H7 (cell line): Measurements from ENCODE around the gene ZNF37A. TPM values are rescaled to one million over a fixed set of nuclear protein-coding genes. Genes with fewer than 3 reads are reported as not detected.
A peak's percentile ranks its signal among the peaks of the same experiment; 100 is the strongest.
"Not testable (repeated sequence)": the region's sequence is repeated elsewhere in the genome, so short reads cannot be mapped to it uniquely, and the experiment has no call there.

Source experiments
- DNase-seq: peaks from one replicate; pipeline ENCODE4 v3.0.0; 2012
- H3K27me3 ChIP-seq: 2 replicates; pipeline ENCODE4 v1.6.0; 2011; ENCODE audit warnings: mild to moderate bottlenecking, low read length; ENCODE audit not compliant: control insufficient read depth, insufficient read depth
- H3K36me3 ChIP-seq: replicated peaks from 2 replicates; pipeline ENCODE4 v1.5.1; 2011; ENCODE audit warnings: low read length; ENCODE audit not compliant: control insufficient read depth, insufficient read depth
- H3K4me3 ChIP-seq: 2 replicates; pipeline ENCODE4 v1.5.1; 2011; ENCODE audit warnings: low read depth, mild to moderate bottlenecking, control low read depth, low read length, moderate library complexity; ENCODE audit not compliant: insufficient read depth
- total RNA-seq: library from RNA; depleted of rRNA; stranded (reverse); fragments of >200 nt; shearing (Covaris generic); gene quantifications from 2 replicates; pipeline ENCODE4 v1.2.3, GENCODE V29; 2014

ZNF37A gene
- total RNA-seq, 1 experiment from 2014 or later, result 1.1 TPM

DNA sequence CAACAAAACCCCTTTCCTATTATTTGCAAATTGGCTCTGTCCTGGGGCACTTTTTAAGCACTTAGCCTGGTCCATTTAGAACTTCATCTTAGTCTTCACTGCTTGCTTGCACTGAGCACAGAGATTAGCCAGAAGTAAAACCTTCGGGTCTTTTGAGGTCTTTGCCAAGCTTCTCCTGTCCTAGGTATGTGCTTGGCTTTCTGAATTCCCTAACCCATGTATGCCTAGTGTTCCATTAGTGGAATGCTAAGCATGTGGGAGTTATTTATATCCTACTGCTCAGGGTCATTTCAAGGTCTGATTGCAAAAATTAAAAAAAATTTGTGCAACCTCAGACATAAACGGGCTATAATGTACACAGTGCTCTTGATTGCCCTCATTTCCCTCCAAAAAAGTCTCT lies 18.0 kb downstream of the ZNF37A start:
- Histone ChIP-seq H3K36me3 (no peaks in the 10 kb centered on the region), H3K4me3 (no peak overlapping the region), H3K27me3 (no peaks in the 10 kb centered on the region)
- DNase-seq, result no peak

DNA sequence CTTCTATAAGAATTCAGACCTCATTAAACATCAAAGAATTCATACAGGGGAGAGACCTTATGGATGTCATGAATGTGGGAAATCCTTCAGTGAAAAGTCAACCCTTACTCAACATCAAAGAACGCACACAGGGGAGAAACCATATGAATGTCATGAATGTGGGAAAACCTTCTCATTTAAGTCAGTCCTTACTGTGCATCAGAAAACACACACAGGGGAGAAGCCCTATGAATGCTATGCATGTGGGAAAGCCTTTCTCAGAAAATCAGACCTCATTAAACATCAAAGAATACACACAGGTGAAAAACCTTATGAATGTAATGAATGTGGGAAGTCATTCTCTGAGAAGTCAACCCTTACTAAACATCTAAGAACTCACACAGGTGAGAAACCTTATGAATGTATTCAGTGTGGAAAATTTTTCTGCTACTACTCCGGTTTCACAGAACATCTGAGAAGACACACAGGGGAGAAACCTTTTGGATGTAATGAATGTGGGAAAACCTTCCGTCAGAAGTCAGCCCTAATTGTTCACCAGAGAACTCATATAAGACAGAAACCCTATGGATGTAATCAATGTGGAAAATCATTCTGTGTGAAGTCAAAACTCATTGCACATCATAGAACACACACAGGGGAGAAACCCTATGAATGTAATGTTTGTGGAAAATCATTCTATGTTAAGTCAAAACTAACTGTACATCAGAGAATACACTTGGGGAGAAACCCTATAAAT lies 24.1 kb downstream of the ZNF37A start:
- no peaks in the 10 kb centered on the region; the same call in 1 of the 2 replicates for H3K36me3 ChIP-seq
- DNase-seq, result no peak
- no peak overlapping the region for H3K4me3 ChIP-seq
- no peaks in the 10 kb centered on the region for H3K27me3 ChIP-seq

DNA sequence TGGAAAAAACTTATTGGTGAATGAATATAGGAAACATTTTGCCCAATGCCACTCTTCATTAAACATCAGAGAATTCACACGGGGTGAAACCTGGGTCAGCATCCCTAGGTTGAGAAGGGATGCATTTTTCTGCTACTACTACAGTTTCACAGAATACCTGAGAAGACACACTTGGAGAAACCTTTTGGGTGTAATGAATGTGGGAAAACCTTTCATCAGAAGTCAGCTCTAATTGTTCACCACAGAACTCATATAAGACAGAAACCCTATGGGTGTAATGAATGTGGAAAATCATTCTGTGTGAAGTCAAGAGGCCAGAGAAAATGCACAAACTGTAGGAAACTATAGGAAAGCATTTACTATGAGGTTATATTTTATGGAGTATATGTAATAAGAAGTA lies 24.9 kb downstream of the ZNF37A start:
- Histone ChIP-seq H3K4me3 (no peak overlapping the region), H3K36me3 (no peaks in the 10 kb centered on the region; the same call in 1 of the 2 replicates), H3K27me3 (no peaks in the 10 kb centered on the region)
- no peak for DNase-seq

DNA sequence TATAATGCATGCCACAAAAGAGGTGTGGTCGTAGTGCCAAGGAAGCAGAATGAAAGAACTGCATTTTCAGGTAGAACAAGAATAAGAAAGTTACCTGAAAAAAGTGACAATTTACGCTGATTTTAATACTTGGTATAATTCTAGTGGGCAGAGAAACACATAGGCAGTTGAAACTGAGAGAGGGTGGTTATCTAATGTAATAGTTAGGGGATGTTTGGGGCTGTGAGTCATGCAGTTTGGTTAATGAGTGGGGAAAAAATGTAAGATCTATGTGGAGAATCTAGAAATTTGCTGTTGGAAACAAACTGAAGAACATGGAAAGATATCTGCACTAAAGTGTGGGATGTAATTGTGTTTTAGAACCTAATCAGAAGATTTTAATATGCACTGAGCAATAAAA lies 33.7 kb downstream of the ZNF37A start:
- no peaks in the 10 kb centered on the region for H3K36me3 ChIP-seq

DNA sequence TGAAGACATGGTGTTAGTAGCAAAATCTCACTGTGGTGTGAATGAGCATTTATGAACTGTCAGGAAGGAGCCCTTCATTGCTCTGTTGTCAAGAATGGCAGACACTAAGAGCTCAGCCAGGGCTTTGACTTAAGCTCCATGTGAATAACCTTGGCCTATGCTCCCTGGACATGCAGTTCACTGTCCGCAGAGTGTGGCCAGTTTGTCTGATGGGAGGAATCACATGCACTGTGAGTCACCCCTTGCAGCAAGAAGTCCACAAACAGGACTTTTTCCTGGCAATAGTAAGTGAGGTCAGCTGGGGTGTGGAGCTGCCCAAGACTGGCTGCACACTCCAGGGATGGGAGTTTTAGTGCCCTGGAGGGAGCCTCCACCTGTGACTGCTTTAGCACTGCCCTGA lies 49.5 kb downstream of the ZNF37A start:
- no peak for DNase-seq
- Histone ChIP-seq H3K36me3 (no peaks in the 10 kb centered on the region), H3K27me3 (no peaks in the 10 kb centered on the region), H3K4me3 (no peak overlapping the region)

More for the DNA sequence above, 33.7 kb downstream of the ZNF37A start:
- H3K4me3 ChIP-seq, result no peak overlapping the region
- H3K27me3 ChIP-seq, result no peaks in the 10 kb centered on the region
- no peak for DNase-seq

DNA sequence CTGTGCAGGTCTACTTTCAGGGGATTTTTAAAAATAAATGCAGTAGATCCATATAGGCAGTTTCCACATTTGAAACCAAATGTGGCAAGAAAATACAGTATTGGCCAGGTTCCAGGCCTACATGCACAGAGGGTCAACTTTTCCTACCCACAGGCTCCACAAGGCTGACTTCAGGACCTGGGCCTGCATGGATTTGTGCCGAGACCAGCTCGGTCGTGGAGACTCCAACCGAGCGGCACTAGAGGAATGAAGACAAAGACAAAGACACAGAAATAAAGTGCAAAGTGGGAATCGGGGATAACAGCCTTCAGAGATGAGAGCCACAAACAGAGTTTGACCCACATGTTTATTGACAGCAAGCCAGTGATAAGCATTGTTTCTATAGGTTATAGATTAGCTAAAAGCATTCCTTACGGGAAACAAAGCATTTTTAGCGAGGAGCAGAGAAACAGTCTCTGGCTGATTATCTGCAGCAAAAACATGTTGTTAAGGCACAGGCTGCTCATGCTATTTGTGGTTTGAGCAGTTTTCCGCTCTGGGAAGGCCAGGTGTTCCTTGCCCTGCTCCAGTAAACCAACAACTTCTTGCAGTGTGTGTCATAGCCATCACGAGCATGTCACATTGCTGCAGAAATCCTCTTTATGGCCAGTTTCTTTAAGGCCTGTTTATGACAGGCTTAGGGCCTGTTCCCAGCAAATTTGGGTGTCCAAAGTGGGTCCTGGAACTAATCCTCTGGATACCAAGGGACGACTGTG lies 52.6 kb downstream of the ZNF37A start:
- H3K27me3 ChIP-seq, result no peaks in the 10 kb centered on the region
- H3K36me3 ChIP-seq, result no peaks in the 10 kb centered on the region
- no peak for DNase-seq
- no peak overlapping the region for H3K4me3 ChIP-seq

DNA sequence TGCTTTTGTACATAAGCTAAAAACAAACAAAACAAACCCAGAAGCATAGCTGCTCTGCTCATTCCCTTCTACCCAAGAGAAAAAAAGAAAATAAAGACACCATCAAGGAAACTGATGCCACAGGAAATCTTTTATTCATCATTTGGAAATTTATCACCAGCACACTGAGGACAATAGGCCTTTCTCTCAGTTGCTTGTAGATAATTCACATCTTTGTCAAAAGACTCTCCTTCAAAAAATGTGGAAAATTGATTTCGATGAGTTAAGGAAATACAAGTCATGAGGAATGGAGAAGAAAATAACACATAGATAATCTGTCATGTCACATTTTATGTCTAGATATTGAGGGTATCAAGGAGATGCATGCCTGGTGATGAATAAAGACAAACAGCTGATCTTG lies 53.5 kb downstream of the ZNF37A start:
- H3K4me3 ChIP-seq, result no peak overlapping the region
- H3K36me3 ChIP-seq, result no peaks in the 10 kb centered on the region
- DNase-seq, result no peak
- no peaks in the 10 kb centered on the region for H3K27me3 ChIP-seq

DNA sequence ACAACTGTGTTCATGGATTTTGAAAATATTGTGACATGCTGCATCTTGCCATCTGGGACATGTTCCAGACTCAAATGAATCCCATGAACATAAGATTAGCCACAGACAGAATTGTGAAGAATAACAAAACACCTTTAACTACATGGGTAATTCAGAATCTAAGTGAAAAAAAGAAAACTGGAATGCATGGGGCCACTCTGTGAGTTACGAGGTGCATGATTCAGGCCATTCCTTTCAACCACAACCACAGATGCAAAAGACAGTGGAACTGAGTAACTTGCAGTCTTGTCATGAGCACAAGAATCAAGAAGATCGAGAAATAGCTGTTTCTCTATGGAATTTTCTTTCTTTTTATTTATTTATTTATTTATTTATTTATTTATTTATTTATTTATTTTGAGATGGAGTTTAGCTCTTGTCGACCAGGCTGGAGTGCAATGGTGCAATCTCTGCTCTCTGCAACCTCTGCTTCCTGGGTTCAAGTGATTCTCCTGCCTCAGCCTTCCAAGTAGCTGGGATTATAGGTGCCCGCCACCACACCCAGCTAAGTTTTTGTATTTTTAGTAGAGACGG lies 56.8 kb downstream of the ZNF37A start:
- not testable (repeated sequence) for H3K4me3 ChIP-seq, H3K36me3 ChIP-seq, DNase-seq, H3K27me3 ChIP-seq

DNA sequence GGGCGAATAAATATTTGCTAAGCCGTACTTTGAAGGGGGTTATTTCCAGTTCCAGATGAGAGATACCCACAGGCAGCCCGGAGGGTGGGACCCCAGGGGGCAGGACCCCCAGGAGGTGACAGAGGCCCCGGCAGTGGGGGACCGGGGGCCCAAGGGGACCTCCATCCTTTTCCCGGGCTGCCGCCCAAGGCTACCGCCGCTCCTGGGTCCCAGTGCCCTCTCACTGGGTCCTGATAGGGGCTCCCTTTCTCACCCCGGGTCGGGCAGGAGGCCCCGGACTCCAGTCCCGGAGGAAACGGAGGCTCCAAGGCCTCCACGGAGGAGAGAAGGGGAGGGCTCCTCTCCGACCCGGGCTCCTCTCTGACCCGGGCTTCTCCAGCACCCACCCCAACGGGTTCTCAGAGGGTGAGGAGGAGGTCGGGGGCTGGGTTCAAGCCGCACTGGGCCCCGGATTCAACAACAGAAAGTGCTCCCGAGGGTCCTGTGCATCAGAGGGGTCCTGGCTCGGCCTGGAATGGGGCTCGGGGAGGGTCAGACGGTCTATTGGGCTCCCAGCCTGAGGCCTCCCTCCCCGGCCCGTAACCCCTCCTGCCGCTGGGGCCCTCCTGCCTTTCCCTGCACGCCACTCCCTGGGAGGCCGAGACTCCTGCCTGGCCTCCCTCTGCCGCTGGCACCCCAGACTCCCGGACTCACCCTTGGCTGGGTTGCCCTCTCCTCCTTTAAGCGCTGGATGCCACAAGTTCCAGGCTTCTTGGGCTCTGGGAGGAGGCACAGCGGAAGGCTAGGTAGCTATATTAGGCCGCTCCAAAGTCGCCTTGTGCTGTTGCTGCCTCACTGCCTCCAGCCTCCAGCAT lies 62.5 kb downstream of the ZNF37A start:
- no peaks in the 10 kb centered on the region for H3K36me3 ChIP-seq
- no peaks in the 10 kb centered on the region for H3K27me3 ChIP-seq
- H3K4me3 ChIP-seq, result no peak overlapping the region
- DNase-seq, result peak; percentile 7

DNA sequence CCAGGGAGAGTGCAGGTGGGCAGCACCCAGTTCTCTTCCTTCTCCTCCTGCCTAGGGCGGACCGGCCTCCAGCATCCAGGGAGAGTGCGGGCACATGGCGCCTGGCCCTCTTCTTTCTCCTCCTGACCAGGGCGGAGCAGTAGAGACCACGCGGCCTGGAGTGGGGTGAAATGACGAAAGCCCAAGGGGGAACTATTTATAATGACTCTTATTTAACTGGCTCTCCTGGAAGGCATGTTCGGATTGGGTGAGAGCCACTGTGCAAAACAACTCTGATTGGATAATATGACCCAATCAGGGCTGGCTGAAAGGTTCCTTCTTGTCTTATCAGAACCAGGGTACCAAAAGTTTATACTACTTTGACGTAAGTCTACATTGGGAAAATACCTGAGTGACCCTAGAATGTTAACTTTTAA lies 63.1 kb downstream of the ZNF37A start:
- H3K4me3 ChIP-seq, result no peak overlapping the region
- no peaks in the 10 kb centered on the region for H3K36me3 ChIP-seq
- H3K27me3 ChIP-seq, result no peaks in the 10 kb centered on the region
- DNase-seq, result peak; percentile 2

DNA sequence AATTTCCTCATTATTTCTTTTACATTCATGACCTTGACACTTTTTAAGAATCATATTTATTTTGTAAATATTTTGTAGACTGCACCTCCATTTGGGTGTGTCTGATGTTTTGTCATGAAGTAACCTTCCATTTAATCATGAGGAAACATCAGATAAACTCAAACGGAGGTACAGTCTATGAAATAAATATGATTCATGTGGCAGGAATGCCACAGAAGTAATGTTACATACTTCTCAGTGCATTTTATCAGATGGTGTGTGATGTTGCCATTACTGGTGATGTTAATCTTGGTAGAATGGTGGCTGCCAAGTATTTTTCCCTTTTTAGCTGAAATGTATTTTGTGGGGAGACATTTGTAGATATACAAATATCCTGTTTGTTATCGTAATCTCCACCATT lies 64.9 kb downstream of the ZNF37A start:
- Histone ChIP-seq H3K27me3 (no peaks in the 10 kb centered on the region), H3K4me3 (no peak overlapping the region), H3K36me3 (no peaks in the 10 kb centered on the region)
- no peak for DNase-seq

DNA sequence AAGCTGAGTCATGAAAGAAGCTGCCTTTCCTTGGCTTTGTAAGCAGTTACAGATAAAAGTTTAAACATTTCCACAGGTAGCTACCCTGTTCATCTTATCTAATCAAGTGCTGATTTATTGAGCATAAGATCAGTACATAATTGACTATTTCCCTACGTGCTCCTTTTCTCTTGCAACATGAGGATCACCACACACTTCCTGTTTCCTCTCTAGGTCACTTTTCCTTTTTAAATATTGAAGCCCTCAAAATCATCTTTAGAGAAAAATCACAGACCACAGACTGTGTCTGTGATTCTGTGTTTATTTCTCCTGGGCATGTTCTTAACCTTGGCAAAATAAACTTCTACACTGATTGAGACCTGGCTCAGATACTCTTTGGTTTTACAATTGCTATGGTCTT lies 69.5 kb downstream of the ZNF37A start:
- H3K36me3 ChIP-seq, result no peaks in the 10 kb centered on the region
- no peaks in the 10 kb centered on the region for H3K27me3 ChIP-seq
- H3K4me3 ChIP-seq, result no peak overlapping the region
- DNase-seq, result no peak

DNA sequence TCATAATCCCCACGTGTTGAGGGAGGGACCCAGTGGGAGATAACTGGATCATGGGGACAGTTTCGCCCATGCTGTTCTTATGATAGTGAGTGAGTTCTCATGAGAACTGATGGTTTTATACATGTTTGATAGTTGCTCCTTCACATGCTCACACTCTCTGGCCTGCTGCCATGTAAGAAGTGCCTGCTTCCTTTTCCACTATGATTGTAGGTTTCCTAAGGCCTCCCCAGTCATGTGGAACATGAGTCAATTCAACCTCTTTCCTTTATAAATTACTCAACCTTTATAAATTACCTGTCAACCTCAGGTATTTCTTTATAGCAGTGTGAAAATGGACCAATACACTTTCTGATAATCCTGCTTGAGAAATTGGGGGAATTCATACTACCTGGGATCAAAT lies 80.2 kb downstream of the ZNF37A start:
- Histone ChIP-seq H3K4me3 (no peak overlapping the region), H3K36me3 (no peaks in the 10 kb centered on the region), H3K27me3 (no peaks in the 10 kb centered on the region)
- DNase-seq, result no peak

DNA sequence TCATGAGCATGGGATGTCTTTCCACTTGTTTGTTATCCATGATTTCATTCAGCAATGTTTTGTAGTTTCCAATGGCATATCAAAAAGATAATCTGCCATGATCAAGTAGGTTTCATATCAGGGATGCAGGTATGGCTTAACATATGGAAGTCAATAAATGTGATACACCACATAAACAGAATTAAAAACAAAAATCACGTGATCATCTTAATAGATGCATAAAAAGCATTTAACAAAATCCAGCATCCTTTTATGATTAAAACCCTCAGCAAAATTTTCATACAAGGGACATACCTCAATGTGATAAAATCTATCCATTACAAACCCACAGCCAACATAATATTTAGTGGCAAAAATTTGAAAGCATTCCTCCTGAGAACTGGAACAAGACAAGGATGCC lies 90.3 kb downstream of the ZNF37A start:
- no peaks in the 10 kb centered on the region for H3K36me3 ChIP-seq
- H3K4me3 ChIP-seq, result no peak overlapping the region
- no peaks in the 10 kb centered on the region for H3K27me3 ChIP-seq
- no peak for DNase-seq
